ENCODE measurements around the gene AFG3L2.
A peak's percentile ranks its signal among the peaks of the same experiment; 100 is the strongest.

Gene AFG3L2

DNA sequence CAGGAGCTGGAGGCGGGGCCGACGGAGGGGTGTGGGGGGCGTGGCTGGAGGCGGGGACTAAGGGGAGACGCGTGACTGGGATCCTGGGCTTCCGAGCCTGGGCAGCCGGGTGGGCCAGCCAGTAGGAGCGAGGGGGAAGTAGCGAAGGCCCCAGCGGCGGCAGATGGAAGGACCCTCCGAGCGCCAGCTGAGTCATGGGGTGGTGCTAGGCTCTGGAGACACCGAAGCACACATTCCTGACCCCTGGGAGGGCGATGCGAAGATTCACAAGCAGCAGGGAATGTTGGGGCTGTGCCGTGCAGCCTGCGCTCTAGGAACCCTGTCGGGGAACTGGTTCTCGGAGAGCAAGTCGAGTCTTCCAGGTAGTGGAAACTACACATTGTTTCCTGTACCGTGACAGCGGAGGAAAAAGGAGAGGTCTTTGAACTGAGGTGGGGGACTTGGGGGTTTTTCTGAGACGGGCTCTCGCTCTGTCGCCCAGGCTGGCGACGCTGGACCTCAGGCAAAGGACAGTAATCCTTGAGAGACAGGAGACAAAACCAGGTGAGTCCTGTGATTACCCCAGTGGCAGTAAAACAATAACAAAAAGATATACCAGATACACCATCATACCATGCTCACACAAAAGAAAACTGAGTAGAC is 650 bp upstream of the AFG3L2 start:
- peak overlapping the region; percentile 93 for H3K4me3 ChIP-seq (ENCODE audit: low read length)
- TF ChIP-seq ZNF274 (IDR thresholded peaks at IDR 0.05; ENCODE audit: low read depth, low read length), result no peak

DNA sequence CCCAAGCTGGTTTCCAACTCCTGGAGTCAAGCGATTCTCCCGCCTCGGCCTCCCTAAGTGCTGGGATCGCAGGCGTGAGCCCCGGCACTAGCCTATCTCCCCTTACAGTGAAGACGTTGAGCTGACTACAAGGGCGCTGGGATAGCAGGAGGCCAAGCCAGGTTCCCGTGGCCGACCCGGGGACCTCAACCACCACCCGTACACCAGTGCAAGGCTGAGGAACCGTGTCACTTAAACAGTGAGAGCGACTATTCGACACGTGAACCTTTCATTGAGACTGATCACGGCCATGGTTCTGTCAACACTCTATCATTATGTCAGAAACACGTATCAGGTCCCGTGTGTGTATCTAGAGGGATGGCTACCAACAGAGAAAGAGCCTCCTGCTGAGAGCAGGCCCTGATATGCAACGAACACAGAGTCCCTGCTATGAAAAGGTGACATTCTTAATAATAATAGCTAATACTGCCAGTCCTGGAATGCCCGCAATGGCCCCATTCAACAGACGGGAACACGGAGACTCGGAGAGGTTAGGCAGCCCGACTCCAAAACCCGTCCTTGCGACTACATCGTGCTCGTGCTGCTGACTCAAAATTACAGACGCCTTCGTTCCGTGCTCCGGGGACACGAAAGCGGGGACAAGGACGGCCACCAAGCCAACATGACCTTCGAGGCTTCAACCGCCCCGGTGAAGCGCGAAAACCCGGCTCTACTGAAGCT is 833 bp downstream of the AFG3L2 start:
- H3K4me3 ChIP-seq (ENCODE audit: low read length), result peak overlapping the region; percentile 90
- TF ChIP-seq ZNF274 (IDR thresholded peaks at IDR 0.05; ENCODE audit: low read depth, low read length), result no peak

DNA sequence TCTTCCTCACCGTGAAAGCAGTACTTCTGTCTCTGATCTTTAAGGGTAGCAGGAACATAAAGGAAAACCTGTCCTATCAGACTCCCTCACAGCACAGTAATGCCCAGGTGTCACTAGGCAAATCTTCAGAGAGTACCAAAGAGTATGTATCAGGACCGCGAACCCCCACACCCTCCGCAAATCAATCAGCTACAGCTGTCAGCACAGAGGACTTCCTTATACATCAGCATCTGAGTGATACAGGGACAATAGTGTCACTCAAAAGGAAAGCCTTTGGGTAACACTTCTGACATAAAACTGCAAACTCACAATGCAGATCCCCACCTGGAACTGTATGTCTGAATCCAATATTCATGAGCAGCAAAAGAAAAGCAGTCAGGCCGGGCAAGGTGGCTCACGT is 2.6 kb downstream of the AFG3L2 start:
- no peak overlapping the region for H3K4me3 ChIP-seq (ENCODE audit: low read length)
- no peak for TF ChIP-seq ZNF274 (IDR thresholded peaks at IDR 0.05; ENCODE audit: low read depth, low read length)

DNA sequence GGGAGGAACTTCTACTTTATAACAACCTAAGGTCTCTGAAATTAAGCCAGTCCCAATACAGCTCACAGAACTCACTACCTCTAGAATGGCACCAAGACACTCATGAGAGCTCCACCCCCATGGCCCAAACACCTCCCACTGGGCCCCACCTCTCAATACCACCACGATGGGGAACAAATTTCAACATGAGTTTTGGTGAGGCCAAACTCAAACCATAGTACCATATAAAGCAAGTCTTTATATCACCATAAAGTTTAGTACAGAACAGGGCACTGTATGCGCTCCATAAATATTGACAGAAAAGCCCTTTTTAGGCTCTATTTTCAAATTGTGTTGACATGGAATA is 3.3 kb downstream of the AFG3L2 start:
- H3K4me3 ChIP-seq (ENCODE audit: low read length), result no peak overlapping the region
- TF ChIP-seq ZNF274 (IDR thresholded peaks at IDR 0.05; ENCODE audit: low read depth, low read length), result no peak

DNA sequence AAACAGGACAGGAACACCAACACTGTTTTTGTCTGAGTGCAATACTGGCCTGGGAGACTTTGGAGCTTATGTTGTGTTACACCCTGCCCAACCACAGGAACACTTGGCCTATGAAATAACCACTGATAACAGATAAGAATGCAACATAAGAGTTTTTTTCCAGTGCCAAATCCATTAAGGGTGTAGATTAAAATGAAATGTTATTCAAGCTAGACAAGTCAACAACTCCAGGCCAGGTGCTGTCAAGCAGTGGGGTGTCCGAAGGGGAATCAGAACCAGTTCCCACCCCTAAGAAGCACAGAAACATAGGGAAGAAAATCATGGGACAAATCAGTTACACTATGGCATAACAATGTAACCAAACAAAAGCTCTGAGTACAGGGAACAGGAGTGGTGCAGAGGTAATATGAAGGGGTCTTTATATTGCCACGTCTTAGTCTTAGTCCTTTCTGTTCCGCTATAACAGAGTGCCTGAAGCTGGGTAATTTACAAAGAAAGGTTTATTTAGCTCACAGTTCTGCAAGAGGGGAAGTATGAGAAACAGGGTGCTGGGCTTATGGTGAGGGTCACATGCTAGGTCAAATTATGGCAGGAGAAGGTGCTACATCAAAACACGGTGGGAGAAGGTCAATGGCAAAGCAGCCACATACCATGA is 3.8 kb downstream of the AFG3L2 start:
- H3K4me3 ChIP-seq (ENCODE audit: low read length), result no peak overlapping the region
- no peak for TF ChIP-seq ZNF274 (IDR thresholded peaks at IDR 0.05; ENCODE audit: low read depth, low read length)

DNA sequence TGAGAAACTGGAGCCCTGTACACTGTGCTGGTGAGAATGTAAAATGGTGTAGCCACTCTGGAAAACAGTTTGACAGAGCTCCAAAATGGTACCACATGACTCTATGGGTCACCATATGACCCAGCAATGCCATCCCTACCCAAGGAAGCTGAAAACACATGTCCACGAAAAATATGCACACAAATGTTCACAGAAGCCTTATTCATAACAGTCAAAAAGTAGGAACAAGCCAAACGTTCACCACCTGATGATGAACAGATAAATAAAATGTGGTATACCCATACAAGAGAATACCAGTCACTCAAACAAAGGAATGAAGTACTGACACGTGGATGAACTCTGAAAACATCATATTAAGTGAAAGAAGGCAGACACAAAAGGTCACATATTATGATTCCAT is 4.6 kb downstream of the AFG3L2 start:
- no peak for TF ChIP-seq ZNF274 (IDR thresholded peaks at IDR 0.05; ENCODE audit: low read depth, low read length)
- H3K4me3 ChIP-seq (ENCODE audit: low read length), result no peak overlapping the region

DNA sequence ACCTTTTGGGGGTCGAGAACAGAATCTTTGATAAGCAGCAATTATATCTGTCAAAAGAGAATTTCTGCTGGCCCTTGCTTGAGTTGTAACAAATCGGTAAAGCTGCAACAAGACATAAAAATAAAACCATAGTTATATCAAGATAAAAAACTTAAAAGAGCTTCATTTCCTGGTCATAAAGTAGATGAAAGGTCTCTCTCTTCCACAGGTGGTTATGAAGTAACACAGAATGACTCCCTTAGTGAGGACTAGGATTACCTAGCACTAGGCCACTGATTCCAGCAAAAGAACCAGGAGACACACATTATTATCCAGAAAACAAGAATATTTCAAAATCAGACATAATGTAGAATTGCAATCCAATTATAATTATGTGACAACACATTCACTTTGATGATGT is 5.4 kb downstream of the AFG3L2 start:
- no peak overlapping the region for H3K4me3 ChIP-seq (ENCODE audit: low read length)
- no peak for TF ChIP-seq ZNF274 (IDR thresholded peaks at IDR 0.05; ENCODE audit: low read depth, low read length)

DNA sequence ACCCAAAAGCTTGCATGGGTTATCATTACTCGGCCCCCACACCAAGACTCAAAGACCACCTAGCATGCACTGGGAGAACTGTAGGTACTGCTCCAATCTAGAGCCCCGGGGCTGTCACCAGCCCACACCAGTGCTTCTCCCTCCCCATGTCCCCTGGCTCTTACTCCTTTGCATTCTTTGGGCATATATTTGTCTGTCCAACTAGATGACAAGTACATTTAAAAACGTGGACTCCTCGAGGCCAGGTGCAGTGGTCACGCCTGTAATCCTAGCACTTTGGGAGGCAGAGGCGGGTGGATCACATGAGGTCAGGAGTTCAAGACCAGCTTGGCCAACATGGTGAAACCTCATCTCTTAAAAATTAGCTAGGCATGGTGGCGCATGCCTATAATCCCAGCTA is 7.8 kb downstream of the AFG3L2 start:
- no peak for TF ChIP-seq ZNF274 (IDR thresholded peaks at IDR 0.05; ENCODE audit: low read depth, low read length)
- no peak overlapping the region for H3K4me3 ChIP-seq (ENCODE audit: low read length)

DNA sequence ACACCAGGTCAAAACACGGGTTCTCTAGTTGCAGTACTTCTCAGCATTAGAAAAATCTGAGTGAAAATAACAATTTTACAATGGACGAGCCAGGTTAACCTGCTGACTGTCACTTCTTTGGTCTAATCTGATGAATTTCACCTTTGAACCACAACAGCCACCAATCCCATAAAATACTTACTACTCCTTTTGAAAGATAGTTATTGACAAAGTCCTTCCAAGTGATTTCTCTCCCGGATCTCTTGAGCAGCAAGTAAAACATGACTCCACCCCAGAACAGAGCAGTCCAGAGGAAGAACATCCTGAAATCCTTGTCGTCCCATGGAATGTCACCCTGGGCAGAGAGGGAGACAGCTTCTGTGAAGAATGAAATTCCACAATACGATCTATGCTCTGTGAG is 10.2 kb downstream of the AFG3L2 start:
- TF ChIP-seq ZNF274 (IDR thresholded peaks at IDR 0.05; ENCODE audit: low read depth, low read length), result no peak
- no peak overlapping the region for H3K4me3 ChIP-seq (ENCODE audit: low read length)

DNA sequence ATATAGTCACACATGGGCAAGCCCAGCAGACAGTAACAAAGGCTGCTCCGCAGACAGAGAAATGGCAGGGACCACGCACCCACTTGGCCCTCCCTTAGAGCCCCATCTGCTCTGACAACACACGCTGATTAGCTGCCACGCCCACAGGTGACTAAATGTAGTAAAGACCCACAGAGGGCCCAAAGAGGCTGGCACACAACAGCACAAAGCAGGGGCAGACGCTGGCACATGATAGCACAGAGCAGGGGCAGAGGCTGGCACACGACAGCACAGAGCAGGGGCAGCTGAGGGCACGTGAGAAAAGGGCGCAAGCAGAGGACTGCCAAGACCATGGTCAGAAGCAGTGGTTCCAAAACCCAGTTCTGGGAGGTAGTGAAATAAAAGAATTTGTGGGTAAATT is 10.6 kb downstream of the AFG3L2 start:
- TF ChIP-seq ZNF274 (IDR thresholded peaks at IDR 0.05; ENCODE audit: low read depth, low read length), result no peak
- no peak overlapping the region for H3K4me3 ChIP-seq (ENCODE audit: low read length)

DNA sequence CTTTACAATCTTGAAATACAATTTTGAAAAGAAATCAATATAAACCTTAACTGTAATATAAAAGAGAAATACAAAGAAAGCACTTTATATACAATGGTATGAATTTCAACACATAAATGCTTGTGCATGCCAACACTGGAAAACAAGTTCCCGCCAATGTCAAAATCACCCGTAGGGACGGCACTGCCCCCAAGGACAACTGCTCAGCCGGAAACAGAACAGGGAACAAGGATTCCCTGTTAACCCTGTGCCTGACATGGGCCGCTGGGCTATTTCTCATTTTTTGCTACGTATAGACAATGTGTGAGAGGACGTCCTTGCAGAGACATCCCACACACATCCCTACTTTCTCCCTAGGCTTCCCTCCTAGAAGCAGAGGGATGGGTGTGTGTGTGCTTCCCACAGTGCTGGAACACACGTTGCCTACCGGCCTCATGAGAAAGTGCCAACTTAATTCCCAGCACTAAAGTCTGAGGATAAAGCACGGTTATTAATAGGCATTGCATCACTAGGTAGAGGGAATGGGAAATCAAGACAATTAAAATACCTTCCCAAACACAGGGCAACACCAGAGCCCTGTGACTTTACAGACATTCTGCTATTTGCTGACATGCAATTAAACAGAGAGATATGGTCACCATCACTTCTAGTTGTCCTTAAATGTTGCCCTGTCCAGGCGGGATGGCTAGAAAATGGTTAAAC is 14.4 kb downstream of the AFG3L2 start:
- TF ChIP-seq ZNF274 (IDR thresholded peaks at IDR 0.05; ENCODE audit: low read depth, low read length), result no peak
- H3K4me3 ChIP-seq (ENCODE audit: low read length), result no peak overlapping the region

DNA sequence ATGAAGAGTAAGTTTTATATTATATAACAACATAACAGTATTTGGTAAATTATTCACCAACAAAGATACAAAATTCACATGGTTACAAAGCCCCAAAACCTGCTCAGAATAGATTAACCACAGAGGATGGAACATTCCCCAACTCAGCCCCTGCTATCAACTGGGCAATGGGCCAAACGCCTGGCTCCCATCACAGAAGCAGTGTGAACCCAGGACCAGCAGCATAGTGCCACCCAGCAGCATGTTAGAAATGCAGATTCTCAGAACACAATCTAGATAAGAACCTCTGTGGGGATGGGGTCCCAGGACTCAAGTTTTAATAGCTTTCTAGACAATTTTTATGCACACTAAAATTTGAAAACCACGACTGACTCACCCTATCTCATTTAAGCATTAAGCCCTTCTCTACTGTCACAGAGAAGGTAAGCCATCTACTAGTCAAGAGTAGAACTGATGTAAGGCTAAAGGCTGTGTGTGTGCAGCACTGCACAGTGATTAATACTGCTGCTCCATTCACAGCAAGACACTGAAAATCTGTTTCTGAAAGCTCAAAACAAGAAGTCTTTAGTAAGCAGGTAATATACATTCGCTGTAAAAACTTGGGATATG is 15.2 kb downstream of the AFG3L2 start:
- no peak for TF ChIP-seq ZNF274 (IDR thresholded peaks at IDR 0.05; ENCODE audit: low read depth, low read length)
- no peak overlapping the region for H3K4me3 ChIP-seq (ENCODE audit: low read length)

DNA sequence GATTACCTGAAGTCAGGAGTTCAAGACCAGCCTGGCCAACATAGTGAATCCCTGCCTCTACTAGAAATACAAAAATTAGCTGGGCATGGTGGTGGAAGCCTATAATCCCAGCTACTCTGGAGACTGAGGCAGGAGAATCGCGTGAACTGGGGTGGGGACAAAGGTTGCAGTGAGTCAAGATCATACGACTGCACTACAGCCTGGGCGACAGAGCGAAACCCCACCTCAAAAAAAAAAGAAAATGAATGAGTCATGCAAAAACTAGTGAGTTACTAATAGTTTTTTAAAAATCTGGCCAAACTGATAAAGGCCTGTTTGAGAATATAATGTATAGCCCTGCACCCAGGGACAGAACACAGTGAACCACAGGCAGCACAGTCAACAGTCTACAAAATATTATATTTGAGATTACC is 17.5 kb downstream of the AFG3L2 start:
- TF ChIP-seq ZNF274 (IDR thresholded peaks at IDR 0.05; ENCODE audit: low read depth, low read length), result no peak
- H3K4me3 ChIP-seq (ENCODE audit: low read length), result no peak overlapping the region

DNA sequence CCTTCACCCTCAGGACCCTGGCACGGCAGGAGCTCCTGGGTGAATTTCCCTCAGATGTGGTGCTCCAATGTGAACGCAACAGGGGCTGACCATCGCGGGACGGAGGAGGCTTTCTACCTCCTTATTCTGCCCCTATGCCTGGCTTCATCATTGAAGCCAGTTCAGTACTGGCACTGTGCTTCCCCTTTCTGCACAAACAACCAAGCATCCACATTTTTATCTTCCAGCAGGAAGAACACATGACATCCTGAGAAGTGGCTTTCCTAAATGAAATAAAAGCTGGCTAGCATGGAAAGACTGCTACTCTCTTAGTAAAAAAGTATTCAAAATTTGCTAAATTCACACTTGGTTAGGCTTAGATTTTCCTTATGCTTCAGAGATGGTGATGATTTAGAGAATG is 24.8 kb downstream of the AFG3L2 start:
- H3K4me3 ChIP-seq (ENCODE audit: low read length), result no peak overlapping the region
- no peak for TF ChIP-seq ZNF274 (IDR thresholded peaks at IDR 0.05; ENCODE audit: low read depth, low read length)

Data from GM08714 (cell line).